ENCODE data around the gene MSI2. TPM values are rescaled to one million over a fixed set of nuclear protein-coding genes. Genes with fewer than 3 reads are reported as not detected.

Gene MSI2
- total RNA-seq, 4 donors from 2014 or later: 9.9 to 18.5 (median 13.8) TPM

GRCh38 chr17:57654040-57654775, 397.9 kb downstream of the MSI2 start:
- 92% methylated on average over 11 of the region's 11 CpGs for WGBS, 2 donors
- H3K4me3 ChIP-seq (ENCODE audit: low read depth, poor library complexity, severe bottlenecking): no peak overlapping the region
- intact Hi-C loops (cut with DNase I; ENCODE audit: low total_unique reads): no loop called here
- no peak for DNase-seq (ENCODE audit: low spot score in 2 of 2)
- TF ChIP-seq POLR2A (IDR thresholded peaks at IDR 0.05): no peak
- no peak for TF ChIP-seq CTCF (IDR thresholded peaks at IDR 0.05)

- 84 to 93% methylated on average over 6 of the region's 6 CpGs for WGBS, 2 donors
- no peak for DNase-seq (ENCODE audit: low spot score in 2 of 2)
- no peak overlapping the region for H3K4me3 ChIP-seq (ENCODE audit: low read depth, poor library complexity, severe bottlenecking)
- TF ChIP-seq CTCF (IDR thresholded peaks at IDR 0.05): no peak
- no peak for TF ChIP-seq POLR2A (IDR thresholded peaks at IDR 0.05)
- intact Hi-C loops (cut with DNase I; ENCODE audit: low total_unique reads): no loop called here
These were observed 399.2 kb downstream of the MSI2 start for GRCh38 chr17:57655553-57655952.

- intact Hi-C loops (cut with DNase I; ENCODE audit: low total_unique reads): no loop called here
- TF ChIP-seq CTCF (IDR thresholded peaks at IDR 0.05): no peak
- TF ChIP-seq POLR2A (IDR thresholded peaks at IDR 0.05): no peak
- no peak overlapping the region for H3K4me3 ChIP-seq (ENCODE audit: low read depth, poor library complexity, severe bottlenecking)
- WGBS, 2 donors: 66 to 70% methylated on average over 2 of the region's 2 CpGs
- no peak for DNase-seq (ENCODE audit: low spot score in 2 of 2)
These were observed 400.9 kb downstream of the MSI2 start for GRCh38 chr17:57657211-57657610.

GRCh38 chr17:57662041-57662440, 405.7 kb downstream of the MSI2 start:
- 88 to 89% methylated on average over 2 of the region's 2 CpGs for WGBS, 2 donors

GRCh38 chr17:57662644-57663308, 406.5 kb downstream of the MSI2 start:
- no peak for TF ChIP-seq CTCF (IDR thresholded peaks at IDR 0.05)
- TF ChIP-seq POLR2A (IDR thresholded peaks at IDR 0.05): no peak
- intact Hi-C loops (cut with DNase I; ENCODE audit: low total_unique reads): no loop called here
- no peak overlapping the region for H3K4me3 ChIP-seq (ENCODE audit: low read depth, poor library complexity, severe bottlenecking)
- peak; percentile 87 to 97 for DNase-seq (ENCODE audit: low spot score in 2 of 2)
- WGBS, 2 donors: 17 to 18% methylated on average over 21 of the region's 21 CpGs

More at GRCh38 chr17:57662041-57662440, 405.7 kb downstream of the MSI2 start:
- intact Hi-C loops (cut with DNase I; ENCODE audit: low total_unique reads): no loop called here
- no peak for TF ChIP-seq POLR2A (IDR thresholded peaks at IDR 0.05)
- TF ChIP-seq CTCF (IDR thresholded peaks at IDR 0.05): no peak
- H3K4me3 ChIP-seq (ENCODE audit: low read depth, poor library complexity, severe bottlenecking): no peak overlapping the region
- no peak for DNase-seq (ENCODE audit: low spot score in 2 of 2)
